ENCODE data around the gene MALAT1. TPM values are rescaled to one million over a fixed set of nuclear protein-coding genes. Genes with fewer than 3 reads are reported as not detected.
A peak's percentile ranks its signal among the peaks of the same experiment; 100 is the strongest.

Gene MALAT1
- 6,000 TPM for total RNA-seq (2021; ENCODE audit: unreplicated experiment)
- 380 and 423 TPM in 2 replicates for polyA plus RNA-seq (2012)
- percentile 100 among the genes with signal in this experiment for Bru-seq, nascent RNA
- percentile 100 among the genes with signal in this experiment for BruChase-seq, experiment 1, labeled RNA remaining after a 6-hour chase
- percentile 100 among the genes with signal in this experiment for BruChase-seq, experiment 2, labeled RNA remaining after a 2-hour chase
- long read RNA-seq, full-length matches to known transcripts, result 2,357 of 2,363 reads
- long read RNA-seq, partial matches to known transcripts, result 2 of 2,363 reads
- long read RNA-seq, other reads (novel, unspliced or antisense), result 4 of 2,363 reads

- TSS peak; percentile 47 for BruUV-seq (replicated peaks)
- H3K9me2 ChIP-seq (ENCODE audit: insufficient read depth), result no peaks in the 10 kb centered on the region
- ATAC-seq, result no peak
- H3K27ac ChIP-seq (ENCODE audit: low read depth, low read length), result peak within 1 kb of the TSS; percentile 98
- ChIA-PET CTCF (interaction anchor here (2.3 kb wide), 1 partner anchor 30 kb away, joined by 7 read pairs; no protein-coding TSS in a partner anchor), POLR2A (interaction anchor here (0.6 to 26.7 kb wide), 38 partner anchors 9 to 721 kb away, joined by 3 to 1499 read pairs (median 4); partner anchors contain the start of genes CDC42EP2, DPF2, FAM89B and NEAT1), RAD21 (ENCODE audit: low non-redundant PET in 1 of 2, low total read pairs in 2 of 2, uncharacterized antibody in 2 of 2, unreplicated experiment in 2 of 2) (interaction anchor here (0.8 to 5.1 kb wide), 5 partner anchors 21 to 79 kb away, joined by 3 to 27 read pairs (median 3); no protein-coding TSS in a partner anchor)
- peak; percentile 91 for DNase-seq (ENCODE audit: low read depth, low spot score)
- H3K9ac ChIP-seq (ENCODE audit: low read length), result peak within 1 kb of the TSS; percentile 93
- no peaks in the 10 kb centered on the region for H3K9me3 ChIP-seq (ENCODE audit: control insufficient read depth in 1 of 2, insufficient read depth in 1 of 2, low read depth in 1 of 2, low read length in 2 of 2)
- peaks cover 48 to 86% of the 10 kb centered on the region in 2 experiments for H3K4me1 ChIP-seq (ENCODE audit: control insufficient read depth in 1 of 2, insufficient read depth in 2 of 2, low read length in 2 of 2)
- peaks cover 31 to 47% of the 10 kb centered on the region in 2 experiments for H3K36me3 ChIP-seq (ENCODE audit: control insufficient read depth in 1 of 2, insufficient read depth in 2 of 2, low read length in 2 of 2)
- H2AFZ ChIP-seq (ENCODE audit: low read depth, low read length, poor library complexity, severe bottlenecking), result no peak within 1 kb of the TSS
- peaks cover 51% of the 10 kb centered on the region for H4K20me1 ChIP-seq (ENCODE audit: insufficient read depth)
- H3K4me3 ChIP-seq (replicated peaks in 1 of 2; ENCODE audit: low read depth in 1 of 2, low read length in 2 of 2), result peak within 1 kb of the TSS; percentile 57 to 79
- H3K79me2 ChIP-seq (ENCODE audit: insufficient read depth, low read length), result peaks cover 78% of the 10 kb centered on the region
- intact Hi-C loops (cut with micrococcal nuclease), result loop anchor here (2.0 kb wide), 1 partner anchor 80 kb away; no protein-coding TSS in a partner anchor
- H3K4me2 ChIP-seq (ENCODE audit: low read length), result peak within 1 kb of the TSS; percentile 85
- no peaks in the 10 kb centered on the region for H3K27me3 ChIP-seq (ENCODE audit: insufficient read depth, low read length)
- no peak for TF ChIP-seq EZH2 (IDR thresholded peaks at IDR 0.05)
- TF ChIP-seq ZFX (IDR thresholded peaks at IDR 0.05), result no peak
- TF ChIP-seq MAX (IDR thresholded peaks at IDR 0.05), result no peak
- TF ChIP-seq ZBTB33 (IDR thresholded peaks at IDR 0.05; ENCODE audit: extremely low read depth, insufficient replicate concordance, low read length), result peak; percentile 87
- TF ChIP-seq FOSL1 (IDR thresholded peaks at IDR 0.05; ENCODE audit: low read depth), result no peak
- no peak for TF ChIP-seq CEBPB (IDR thresholded peaks at IDR 0.05; ENCODE audit: low read depth)
- peak; percentile 100 for TF ChIP-seq POLR2A (IDR thresholded peaks at IDR 0.05; ENCODE audit: borderline replicate concordance, extremely low read depth, insufficient read depth, insufficient read length)
- TF ChIP-seq POLR2AphosphoS5 (IDR thresholded peaks at IDR 0.05; ENCODE audit: low read depth, low read length), result peak; percentile 99
- TF ChIP-seq TCF7L2 (IDR thresholded peaks at IDR 0.05; ENCODE audit: borderline replicate concordance, extremely low read depth, insufficient read depth, insufficient read length), result peak; percentile 89
- TF ChIP-seq REST (IDR thresholded peaks at IDR 0.05; ENCODE audit: low read depth), result no peak
- TF ChIP-seq ZNF274 (IDR thresholded peaks at IDR 0.05; ENCODE audit: low read depth, low read length), result no peak
- TF ChIP-seq CBX3 (IDR thresholded peaks at IDR 0.05; ENCODE audit: low read depth), result no peak
- no peak for TF ChIP-seq JUND (IDR thresholded peaks at IDR 0.05)
- TF ChIP-seq EGR1 (IDR thresholded peaks at IDR 0.05; ENCODE audit: low read depth), result no peak
- no peak for TF ChIP-seq SRF (IDR thresholded peaks at IDR 0.05; ENCODE audit: low read depth)
- peak; percentile 88 for TF ChIP-seq YY1 (IDR thresholded peaks at IDR 0.05; ENCODE audit: extremely low read depth, insufficient replicate concordance, low read depth, low read length)
- TF ChIP-seq SIN3A (IDR thresholded peaks at IDR 0.05; ENCODE audit: low read depth), result no peak
- TF ChIP-seq RAD21 (IDR thresholded peaks at IDR 0.05; ENCODE audit: low read depth), result no peak
- TF ChIP-seq ATF3 (IDR thresholded peaks at IDR 0.05), result no peak
- no peak for TF ChIP-seq SP1 (IDR thresholded peaks at IDR 0.05; ENCODE audit: low read depth)
These were observed at the start of gene MALAT1 for GRCh38 chr11:65498977-65499712. Gene MALAT1, plus strand, starts transcription at chr11:65499045.

Data from HCT116 (cell line).